BLaER1 (cell line): ENCODE results near the gene HOXA7.

Source experiments
- H3K27ac ChIP-seq: shearing (Covaris generic); formaldehyde crosslinking; 2 replicates; pipeline ENCODE4 v1.8.1; 2022
- H3K27me3 ChIP-seq: shearing (Covaris generic); formaldehyde crosslinking; 2 replicates; pipeline ENCODE4 v1.8.1; 2022
- H3K36me3 ChIP-seq: shearing (Covaris generic); formaldehyde crosslinking; 2 replicates; pipeline ENCODE4 v1.8.1; 2022
- H3K4me1 ChIP-seq: shearing (Covaris generic); formaldehyde crosslinking; 2 replicates; pipeline ENCODE4 v1.8.1; 2022
- H3K4me2 ChIP-seq: shearing (Covaris generic); formaldehyde crosslinking; 2 replicates; pipeline ENCODE4 v1.8.1; 2022
- H3K4me3 ChIP-seq: shearing (Covaris generic); formaldehyde crosslinking; 2 replicates; pipeline ENCODE4 v1.8.1; 2022
- H3K9ac ChIP-seq: shearing (Covaris generic); formaldehyde crosslinking; 2 replicates; pipeline ENCODE4 v1.8.1; 2022
- H3K9me3 ChIP-seq: shearing (Covaris generic); formaldehyde crosslinking; 2 replicates; pipeline ENCODE4 v1.8.1; 2022
- H4K20me1 ChIP-seq: shearing (Covaris generic); formaldehyde crosslinking; 2 replicates; pipeline ENCODE4 v1.8.1; 2022
- Cebpa-rat ChIP-seq: shearing (Covaris generic); IDR thresholded peaks from 2 replicates; pipeline ENCODE4 v1.8.1; 2022

Gene HOXA7

GRCh38 chr7:27176524-27176845 lies 20.0 kb upstream of the HOXA7 start:
- no peaks in the 10 kb centered on the region for H3K36me3 ChIP-seq
- TF ChIP-seq Cebpa-rat, result no peak
- H3K9me3 ChIP-seq, result peaks cover 48% of the 10 kb centered on the region
- H4K20me1 ChIP-seq, result peaks cover 92% of the 10 kb centered on the region
- H3K4me2 ChIP-seq, result no peak overlapping the region
- no peak overlapping the region for H3K9ac ChIP-seq
- H3K4me3 ChIP-seq, result no peak overlapping the region
- H3K4me1 ChIP-seq, result no peaks in the 10 kb centered on the region
- H3K27me3 ChIP-seq, result peaks cover 100% of the 10 kb centered on the region
- H3K27ac ChIP-seq, result no peak overlapping the region

GRCh38 chr7:27175626-27176523 lies 19.4 kb upstream of the HOXA7 start:
- peaks cover 100% of the 10 kb centered on the region for H3K27me3 ChIP-seq
- no peak overlapping the region for H3K27ac ChIP-seq

DNA sequence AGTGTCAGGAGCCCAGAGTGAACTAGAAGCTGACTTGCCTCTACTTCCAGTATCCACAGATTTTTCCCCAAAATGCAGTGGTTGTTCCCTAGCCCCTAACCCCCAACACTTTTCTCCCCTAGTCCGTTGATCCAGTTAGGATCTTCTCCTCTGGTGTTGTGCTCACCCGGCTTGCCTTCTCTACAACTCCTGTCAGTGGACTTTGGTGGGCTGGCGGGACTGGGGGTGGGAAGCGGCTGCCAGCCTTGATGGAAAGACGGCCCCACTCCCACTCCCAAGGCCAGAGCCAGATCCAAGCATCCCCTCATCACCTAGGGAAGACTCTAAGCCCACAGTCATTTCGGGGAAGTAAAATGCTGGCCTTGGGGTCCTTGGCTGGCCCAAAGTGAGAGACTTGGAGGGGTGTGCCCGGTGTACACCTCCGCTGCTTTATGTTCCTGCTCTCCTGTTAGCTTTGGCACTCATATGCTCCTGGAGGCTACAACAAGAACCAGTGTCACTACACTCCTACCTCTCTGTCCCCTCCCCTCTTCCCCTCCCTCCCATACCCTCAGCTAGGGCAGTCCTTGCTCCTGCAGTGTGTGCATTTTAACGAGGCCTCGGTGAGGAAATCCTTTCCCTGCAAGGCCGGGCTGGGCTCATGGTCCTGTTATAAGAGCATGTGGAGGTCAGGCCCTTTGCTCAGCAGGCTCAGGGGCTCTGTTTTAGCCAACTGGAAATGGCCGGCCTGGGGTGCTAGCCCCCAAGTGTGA lies 18.6 kb upstream of the HOXA7 start:
- Histone ChIP-seq H3K4me2 (no peak overlapping the region), H3K27me3 (peaks cover 100% of the 10 kb centered on the region), H4K20me1 (peaks cover 95% of the 10 kb centered on the region), H3K36me3 (no peaks in the 10 kb centered on the region), H3K27ac (no peak overlapping the region), H3K9ac (no peak overlapping the region), H3K4me1 (no peaks in the 10 kb centered on the region), H3K4me3 (no peak overlapping the region), H3K9me3 (peaks cover 42% of the 10 kb centered on the region)
- TF ChIP-seq Cebpa-rat, result no peak

More at GRCh38 chr7:27175626-27176523, 19.4 kb upstream of the HOXA7 start:
- Histone ChIP-seq H3K4me2 (no peak overlapping the region), H3K36me3 (no peaks in the 10 kb centered on the region), H3K9me3 (peaks cover 48% of the 10 kb centered on the region), H3K9ac (no peak overlapping the region), H3K4me3 (no peak overlapping the region), H3K4me1 (no peaks in the 10 kb centered on the region), H4K20me1 (peaks cover 93% of the 10 kb centered on the region)
- no peak for TF ChIP-seq Cebpa-rat

DNA sequence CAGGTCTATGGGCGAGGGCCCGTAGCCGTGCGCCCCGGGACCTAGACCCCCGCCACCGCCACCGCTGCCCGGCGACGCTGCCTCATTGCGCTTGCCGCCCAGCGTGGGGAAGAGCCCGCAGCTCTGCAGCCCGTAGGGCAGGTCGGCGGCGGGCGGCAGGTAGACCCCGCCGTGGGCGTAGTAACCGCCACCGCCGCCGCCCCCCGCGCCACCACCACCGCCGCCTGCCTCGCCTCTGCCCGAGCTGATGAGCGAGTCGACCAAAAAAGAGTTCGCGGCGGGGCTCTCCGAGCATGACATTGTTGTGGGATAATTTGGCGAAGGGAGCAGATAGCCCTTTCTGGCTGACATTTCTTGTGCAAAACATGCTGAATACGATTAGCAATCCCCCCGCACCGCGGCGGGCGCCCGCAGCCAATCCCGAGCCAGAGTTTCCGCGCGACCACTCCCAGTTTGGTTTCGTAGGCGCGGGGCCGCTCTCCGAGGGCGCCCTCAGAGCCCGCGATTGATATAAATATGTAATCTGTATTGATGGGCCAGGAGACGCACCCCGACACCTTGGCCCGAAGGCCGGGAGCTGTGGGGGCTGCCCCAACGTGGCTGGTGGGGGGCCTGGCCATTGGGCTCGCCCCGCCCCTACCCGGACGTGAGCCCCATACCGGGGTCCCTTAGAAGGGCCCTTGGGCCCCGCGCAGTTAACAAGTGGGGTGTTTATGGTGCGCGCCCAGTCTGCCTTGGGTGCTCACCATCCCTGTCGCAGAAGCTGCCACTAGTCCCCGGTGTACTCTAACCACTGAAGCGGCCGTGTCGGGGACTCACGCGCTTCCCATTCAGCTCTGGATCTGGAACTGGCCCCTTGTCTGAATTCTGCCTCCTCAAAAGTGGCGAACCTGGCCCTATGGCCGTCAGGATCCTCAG lies 17.7 kb upstream of the HOXA7 start, which contains the start of gene HOXA10:
HOXA10 (minus strand) TSS at position 365 of the 918 bp plus-strand sequence; CDS start at position 351, 14 bp downstream.
- peaks cover 36% of the 10 kb centered on the region for H3K9me3 ChIP-seq
- H3K9ac ChIP-seq, result no peak within 1 kb of the TSS
- H3K27ac ChIP-seq, result no peak within 1 kb of the TSS
- H3K4me1 ChIP-seq, result no peaks in the 10 kb centered on the region
- peak within 1 kb of the TSS; percentile 51 for H3K4me3 ChIP-seq
- H3K27me3 ChIP-seq, result peaks cover 100% of the 10 kb centered on the region
- H3K36me3 ChIP-seq, result no peaks in the 10 kb centered on the region
- H3K4me2 ChIP-seq, result peak within 1 kb of the TSS; percentile 32; the same call in 1 of the 2 replicates
- H4K20me1 ChIP-seq, result peaks cover 99% of the 10 kb centered on the region
- TF ChIP-seq Cebpa-rat, result no peak

GRCh38 chr7:27173511-27173955 lies 17.1 kb upstream of the HOXA7 start:
- Histone ChIP-seq H3K36me3 (no peaks in the 10 kb centered on the region), H4K20me1 (peaks cover 100% of the 10 kb centered on the region), H3K4me2 (peak overlapping the region; percentile 32; the same call in 1 of the 2 replicates), H3K27ac (no peak overlapping the region), H3K4me1 (no peaks in the 10 kb centered on the region), H3K27me3 (peaks cover 100% of the 10 kb centered on the region), H3K9me3 (peaks cover 36% of the 10 kb centered on the region), H3K4me3 (peak overlapping the region; percentile 51), H3K9ac (no peak overlapping the region)
- no peak for TF ChIP-seq Cebpa-rat

DNA sequence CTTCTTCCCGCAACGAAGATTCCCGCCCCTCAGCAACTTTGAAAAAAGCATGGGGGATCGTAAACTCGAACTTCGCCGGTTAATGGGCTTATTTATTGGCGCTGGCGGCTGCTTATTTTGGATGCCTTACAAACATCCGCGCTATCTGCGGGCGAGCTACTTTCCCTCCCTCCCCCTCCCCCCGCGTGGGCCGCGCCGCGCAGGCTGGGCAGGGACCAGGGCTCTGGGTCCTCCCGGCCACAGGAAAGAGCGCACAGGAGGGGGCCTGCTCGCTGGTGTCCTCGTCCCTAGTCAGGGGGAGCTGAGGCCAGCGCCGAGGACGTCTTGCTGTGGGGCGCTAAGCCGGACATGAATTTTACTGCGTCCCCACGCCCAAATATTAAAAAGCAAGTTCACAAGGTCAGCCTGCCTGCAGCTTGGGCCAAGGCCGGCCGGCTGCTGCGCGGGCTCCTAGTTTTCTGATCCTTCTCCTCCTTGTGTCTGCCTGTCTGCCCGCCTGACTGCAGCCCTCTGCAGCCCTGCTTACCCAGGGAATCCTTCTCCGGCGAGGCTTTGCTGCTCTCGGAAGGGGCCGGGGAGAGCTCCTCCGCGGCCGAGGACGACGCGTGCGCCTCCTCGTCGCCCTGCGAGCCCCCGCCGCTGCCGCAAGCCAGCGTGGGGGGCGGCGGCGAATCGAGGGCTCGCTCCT lies 16.5 kb upstream of the HOXA7 start:
- no peaks in the 10 kb centered on the region for H3K36me3 ChIP-seq
- peaks cover 100% of the 10 kb centered on the region for H3K27me3 ChIP-seq
- H3K4me2 ChIP-seq, result peak overlapping the region; percentile 32; the same call in 1 of the 2 replicates
- H3K4me3 ChIP-seq, result peak overlapping the region; percentile 51
- H4K20me1 ChIP-seq, result peaks cover 100% of the 10 kb centered on the region
- H3K27ac ChIP-seq, result no peak overlapping the region
- no peaks in the 10 kb centered on the region for H3K4me1 ChIP-seq
- H3K9ac ChIP-seq, result no peak overlapping the region
- H3K9me3 ChIP-seq, result peaks cover 36% of the 10 kb centered on the region
- TF ChIP-seq Cebpa-rat, result no peak

GRCh38 chr7:27172315-27172774 lies 15.9 kb upstream of the HOXA7 start:
- Histone ChIP-seq H3K27ac (no peak overlapping the region), H3K4me1 (no peaks in the 10 kb centered on the region), H4K20me1 (peaks cover 100% of the 10 kb centered on the region), H3K4me3 (no peak overlapping the region), H3K27me3 (peaks cover 100% of the 10 kb centered on the region), H3K4me2 (no peak overlapping the region), H3K36me3 (no peaks in the 10 kb centered on the region), H3K9ac (no peak overlapping the region), H3K9me3 (peaks cover 36% of the 10 kb centered on the region)
- TF ChIP-seq Cebpa-rat, result no peak

GRCh38 chr7:27171637-27172314 lies 15.3 kb upstream of the HOXA7 start:
- no peaks in the 10 kb centered on the region for H3K36me3 ChIP-seq
- no peak overlapping the region for H3K4me2 ChIP-seq
- no peak for TF ChIP-seq Cebpa-rat
- H3K9ac ChIP-seq, result no peak overlapping the region
- no peak overlapping the region for H3K27ac ChIP-seq
- H3K27me3 ChIP-seq, result peaks cover 100% of the 10 kb centered on the region
- no peak overlapping the region for H3K4me3 ChIP-seq
- H3K9me3 ChIP-seq, result peaks cover 36% of the 10 kb centered on the region
- peaks cover 100% of the 10 kb centered on the region for H4K20me1 ChIP-seq
- H3K4me1 ChIP-seq, result no peaks in the 10 kb centered on the region
